CD14-positive monocyte (primary cell): ENCODE measurements around the gene HIGD1C. TPM values are rescaled to one million over a fixed set of nuclear protein-coding genes. Genes with fewer than 3 reads are reported as not detected.
A peak's percentile ranks its signal among the peaks of the same experiment; 100 is the strongest.

Experiments
- DNase-seq, 3 donors: peaks; one replicate each; pipeline ENCODE4 v3.0.0-alpha.2; 2011 to 2022
- H2AFZ ChIP-seq: 2 replicates; pipeline ENCODE4 v1.6.0; 2012; ENCODE audit warnings: mild to moderate bottlenecking, low read depth, low read length, inconsistent platforms; ENCODE audit not compliant: insufficient read depth, poor library complexity, severe bottlenecking
- H3K27ac ChIP-seq, 2 donors: 1 replicate in 1 of 2; 2 replicates in 1 of 2; pipeline ENCODE4 v1.5.1; 2012 to 2013; ENCODE audit warnings: low read length in 2 of 2, control low read depth in 1 of 2, inconsistent platforms in 1 of 2, low read depth in 1 of 2, mild to moderate bottlenecking in 1 of 2
- H3K27me3 ChIP-seq, 2 donors: one replicate each; pipeline versions ENCODE4 v1.6.0 to v1.6.1; 2011 to 2013; ENCODE audit warnings: low read length in 2 of 2; ENCODE audit not compliant: control insufficient read depth in 2 of 2, insufficient read depth in 2 of 2
- H3K36me3 ChIP-seq, 2 donors: replicated peaks in 1 of 2; 1 replicate in 1 of 2; 2 replicates in 1 of 2; pipeline versions ENCODE4 v1.5.1 to v1.6.1; 2012 to 2013; ENCODE audit warnings: low read length in 2 of 2, control low read depth in 1 of 2, inconsistent platforms in 1 of 2, mild to moderate bottlenecking in 1 of 2; ENCODE audit not compliant: insufficient read depth in 2 of 2, control insufficient read depth in 1 of 2
- H3K4me1 ChIP-seq, 2 donors: 1 replicate in 1 of 2; 2 replicates in 1 of 2; pipeline versions ENCODE4 v1.5.1 to v1.6.1; 2012 to 2013; ENCODE audit warnings: low read length in 2 of 2, control low read depth in 1 of 2, inconsistent platforms in 1 of 2, mild to moderate bottlenecking in 1 of 2, moderate library complexity in 1 of 2; ENCODE audit not compliant: insufficient read depth in 2 of 2, control insufficient read depth in 1 of 2
- H3K4me2 ChIP-seq: replicated peaks from 2 replicates; pipeline ENCODE3; 2012; ENCODE audit warnings: low read length, moderate library complexity, mild to moderate bottlenecking; ENCODE audit not compliant: poor library complexity, severe bottlenecking; ENCODE audit errors: extremely low read depth
- H3K4me3 ChIP-seq, 3 experiments: fragments of 200-600 bp in 1 of 3; sonication (generic) in 1 of 3; replicated peaks in 1 of 3; 1 replicate in 2 of 3; 2 replicates in 1 of 3; pipeline ENCODE4 v1.5.1; 2011 to 2013; ENCODE audit warnings: low read length in 3 of 3, mild to moderate bottlenecking in 3 of 3, control low read depth in 2 of 3, low read depth in 2 of 3, inconsistent platforms in 1 of 3, moderate library complexity in 1 of 3
- H3K79me2 ChIP-seq: 2 replicates; pipeline ENCODE4 v1.6.0; 2012; ENCODE audit warnings: mild to moderate bottlenecking, control low read depth, inconsistent platforms, low read length, moderate library complexity; ENCODE audit not compliant: insufficient read depth
- H3K9ac ChIP-seq: 2 replicates; pipeline ENCODE4 v1.6.0; 2017; ENCODE audit warnings: low read length, mild to moderate bottlenecking; ENCODE audit not compliant: insufficient read depth, poor library complexity, severe bottlenecking
- H3K9me3 ChIP-seq, 2 donors: replicated peaks in 1 of 2; 1 replicate in 1 of 2; 2 replicates in 1 of 2; pipeline versions ENCODE4 v1.5.1 to v1.6.1; 2012 to 2013; ENCODE audit warnings: low read length in 2 of 2, control low read depth in 1 of 2; ENCODE audit not compliant: control insufficient read depth in 1 of 2, insufficient read depth in 1 of 2
- H4K20me1 ChIP-seq: 2 replicates; pipeline ENCODE4 v1.6.0; 2012; ENCODE audit warnings: mild to moderate bottlenecking, low read length, control low read depth, moderate library complexity; ENCODE audit not compliant: insufficient read depth
- H3K27ac Mint-ChIP-seq, 7 donors: one replicate each; pipeline ENCODE4 v1.8.0; 2020; ENCODE audit warnings: mild to moderate bottlenecking in 7 of 7, mixed read lengths in 7 of 7, moderate library complexity in 6 of 7, inconsistent platforms in 2 of 7
- H3K27me3 Mint-ChIP-seq, 3 donors: one replicate each; pipeline ENCODE4 v1.8.0; 2021 to 2022; ENCODE audit warnings: low read depth in 3 of 3, mild to moderate bottlenecking in 3 of 3, mixed read lengths in 3 of 3, moderate library complexity in 3 of 3, inconsistent platforms in 1 of 3
- H3K36me3 Mint-ChIP-seq, 2 donors: one replicate each; pipeline ENCODE4 v1.8.0; 2020; ENCODE audit warnings: mixed read lengths in 2 of 2, inconsistent platforms in 1 of 2, mild to moderate bottlenecking in 1 of 2
- H3K4me1 Mint-ChIP-seq: one replicate; pipeline ENCODE4 v1.8.0; 2020; ENCODE audit warnings: mild to moderate bottlenecking, mixed read lengths
- H3K4me3 Mint-ChIP-seq, 2 donors: one replicate each; pipeline ENCODE4 v1.8.0; 2020; ENCODE audit warnings: mild to moderate bottlenecking in 2 of 2, mixed read lengths in 2 of 2, moderate library complexity in 1 of 2
- H3K9me3 Mint-ChIP-seq, 7 donors: one replicate each; pipeline ENCODE4 v1.8.0; 2020 to 2022; ENCODE audit warnings: mixed read lengths in 7 of 7, mild to moderate bottlenecking in 6 of 7, moderate library complexity in 6 of 7, inconsistent platforms in 2 of 7
- CTCF ChIP-seq: fragments of 200-600 bp; IDR thresholded peaks from one replicate; pipeline ENCODE4 v1.8.0; 2022; ENCODE audit warnings: antibody characterized with exemption, mild to moderate bottlenecking
- WGBS: methylation state at CpG from one replicate; pipeline ENCODE4 v1.1.5; 2013; ENCODE audit warnings: missing lambda C conversion rate; ENCODE audit not compliant: insufficient coverage; 5-methylcytosine and 5-hydroxymethylcytosine counted together
- intact Hi-C, 2 donors: fragments of 100-400 bp; cut with micrococcal nuclease; formaldehyde crosslinking; loops; one replicate each; pipeline versions ENCODE4 v1.15.0 to v1.15.1; 2023
- polyA plus RNA-seq, 3 donors: library from polyadenylated mRNA; depleted of rRNA in 1 of 3; unstranded in 2 of 3; stranded (reverse) in 1 of 3; fragments of 300-500 nt in 2 of 3; fragments of >200 nt in 1 of 3; fragmentation: Illumina TruSeq in 2 of 3; gene quantifications; 1 replicate in 2 of 3; 2 replicates in 1 of 3; pipeline ENCODE4 v1.2.3, GENCODE V29; 2012 to 2021

Gene HIGD1C
- polyA plus RNA-seq, 3 donors: not detected

GRCh38 chr12:50979369-50980052 is 27.2 kb downstream of the HIGD1C start:
- Mint-ChIP-seq H3K27ac (peak overlapping the region in 1 of 7 donors; percentile 35), H3K9me3 (peaks cover 0 to 6% (median 0%) of the 10 kb centered on the region in 7 donors), H3K4me3 (no peak overlapping the region), H3K27me3 (no peaks in the 10 kb centered on the region), H3K36me3 (peaks cover 34 to 37% of the 10 kb centered on the region in 2 donors), H3K4me1 (no peaks in the 10 kb centered on the region)
- H3K4me1 ChIP-seq: no peaks in the 10 kb centered on the region
- no peak overlapping the region for H2AFZ ChIP-seq
- WGBS: 82% methylated on average over 3 of the region's 6 CpGs
- no peaks in the 10 kb centered on the region for H3K9me3 ChIP-seq
- TF ChIP-seq CTCF: no peak
- no peaks in the 10 kb centered on the region for H4K20me1 ChIP-seq
- H3K36me3 ChIP-seq: peaks cover 13 to 39% of the 10 kb centered on the region in 2 donors
- no peak for DNase-seq
- no peak overlapping the region for H3K4me3 ChIP-seq
- no peaks in the 10 kb centered on the region for H3K79me2 ChIP-seq
- no peaks in the 10 kb centered on the region for H3K27me3 ChIP-seq
- H3K4me2 ChIP-seq: no peak overlapping the region
- H3K9ac ChIP-seq: no peak overlapping the region
- no peak overlapping the region for H3K27ac ChIP-seq
- intact Hi-C loops: no loop called here

GRCh38 chr12:50980545-50980944 is 28.2 kb downstream of the HIGD1C start:
- no peak for TF ChIP-seq CTCF
- no peak overlapping the region for H3K9ac ChIP-seq
- no peaks in the 10 kb centered on the region for H3K79me2 ChIP-seq
- H3K27ac ChIP-seq: no peak overlapping the region
- H3K9me3 ChIP-seq: no peaks in the 10 kb centered on the region
- peaks cover 13 to 49% of the 10 kb centered on the region in 2 donors for H3K36me3 ChIP-seq
- no peak for DNase-seq
- Mint-ChIP-seq H3K4me3 (no peak overlapping the region), H3K27ac (no peak overlapping the region), H3K9me3 (peaks cover 0 to 5% (median 0%) of the 10 kb centered on the region in 7 donors), H3K36me3 (peaks cover 27 to 31% of the 10 kb centered on the region in 2 donors), H3K4me1 (no peaks in the 10 kb centered on the region), H3K27me3 (no peaks in the 10 kb centered on the region)
- H4K20me1 ChIP-seq: no peaks in the 10 kb centered on the region
- H2AFZ ChIP-seq: no peak overlapping the region
- intact Hi-C loops: no loop called here
- H3K27me3 ChIP-seq: no peaks in the 10 kb centered on the region
- no peak overlapping the region for H3K4me3 ChIP-seq
- no peak overlapping the region for H3K4me2 ChIP-seq
- no peaks in the 10 kb centered on the region for H3K4me1 ChIP-seq
- no CpG with 5 or more reads among the region's 2 CpGs for WGBS
